Peyer's patch (tissue), 4 donors: Measurements from ENCODE around the gene LY6G6D. TPM values are rescaled to one million over a fixed set of nuclear protein-coding genes. Genes with fewer than 3 reads are reported as not detected.
A peak's percentile ranks its signal among the peaks of the same experiment; 100 is the strongest.

ENCODE experiments used
- DNase-seq, 3 donors: peaks; one replicate each; pipeline ENCODE4 v3.0.0-alpha.2; 2017 to 2019
- H3K27ac ChIP-seq, 4 donors: fragments of 200-600 bp; sonication (generic); one replicate each; pipeline ENCODE4 v1.5.1; 2016 to 2019
- H3K27me3 ChIP-seq, 2 donors: fragments of 200-600 bp; sonication (generic); one replicate each; pipeline ENCODE4 v1.5.1; 2019
- H3K36me3 ChIP-seq, 3 donors: fragments of 200-600 bp; sonication (generic); one replicate each; pipeline ENCODE4 v1.5.1; 2016 to 2019
- H3K4me1 ChIP-seq, 4 donors: fragments of 200-600 bp; sonication (generic); one replicate each; pipeline ENCODE4 v1.5.1; 2016 to 2019
- H3K4me3 ChIP-seq, 4 donors: fragments of 200-600 bp; sonication (generic); 1 replicate in 3 of 4; 2 replicates in 1 of 4; pipeline ENCODE4 v1.5.1; 2016 to 2019; ENCODE audit warnings: mild to moderate bottlenecking in 1 of 4
- H3K9me3 ChIP-seq, 4 donors: fragments of 200-600 bp; sonication (generic); one replicate each; pipeline ENCODE4 v1.5.1; 2016 to 2019; ENCODE audit warnings: mild to moderate bottlenecking in 1 of 4
- CTCF ChIP-seq, 6 experiments: fragments of 450-650 bp in 4 of 6; fragments of 200-600 bp in 2 of 6; sonication (generic) in 1 of 6; IDR thresholded peaks; one replicate each; pipeline ENCODE4 v1.5.1; 2017 to 2019; ENCODE audit warnings: antibody characterized with exemption in 6 of 6, mild to moderate bottlenecking in 3 of 6, moderate library complexity in 1 of 6
- POLR2A ChIP-seq, 2 donors: fragments of 450-650 bp; IDR thresholded peaks; one replicate each; pipeline ENCODE4 v1.5.1; 2017; ENCODE audit warnings: antibody characterized with exemption in 2 of 2, mild to moderate bottlenecking in 2 of 2, moderate library complexity in 2 of 2
- total RNA-seq, 4 donors: library from RNA; depleted of rRNA; stranded (reverse); fragments of >200 nt; gene quantifications; one replicate each; pipeline ENCODE4 v1.1.0, GENCODE V29; 2016

LY6G6D gene
- total RNA-seq, 4 donors from 2014 or later: not detected

DNA sequence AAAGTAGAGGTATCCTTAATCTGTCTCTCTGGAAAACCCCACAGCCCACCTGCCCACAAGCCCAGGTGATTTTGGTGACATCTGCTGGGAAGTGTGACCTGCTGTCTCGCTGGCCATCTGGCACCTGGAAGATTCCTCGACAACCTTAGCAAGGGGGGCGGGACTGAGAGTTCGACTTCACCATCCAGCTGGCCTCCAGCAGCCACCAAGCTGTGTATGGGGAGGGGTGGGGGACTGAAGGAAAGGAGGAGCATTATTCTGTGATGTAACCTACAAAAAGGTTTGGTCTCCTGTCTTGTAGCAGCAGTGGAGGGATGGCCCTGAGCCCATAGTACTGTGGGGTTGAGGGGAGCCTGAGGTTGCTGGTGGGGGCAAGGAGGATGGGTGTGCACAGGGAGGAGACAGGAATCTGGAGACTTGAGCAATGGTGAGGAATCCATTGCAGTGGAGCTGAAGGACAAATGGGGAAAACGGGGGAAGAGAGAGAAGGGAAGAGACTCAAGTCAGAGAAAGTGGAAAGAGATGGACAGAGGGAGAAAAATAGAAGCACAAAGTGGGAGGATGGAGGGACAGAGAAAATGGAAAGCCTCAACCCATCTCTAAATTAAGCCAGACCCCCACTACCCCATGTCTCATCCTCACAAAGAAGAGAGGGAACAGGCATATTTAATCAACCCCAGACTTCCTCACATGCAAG, 4.5 kb upstream of the LY6G6D start:
- Histone ChIP-seq H3K9me3 (no peaks in the 10 kb centered on the region), H3K27ac (peak overlapping the region in 1 of 4 donors; percentile 39), H3K36me3 (no peaks in the 10 kb centered on the region), H3K4me1 (peaks cover 0 to 15% (median 1%) of the 10 kb centered on the region in 4 donors), H3K27me3 (no peaks in the 10 kb centered on the region), H3K4me3 (no peak overlapping the region)
- no peak for DNase-seq
- TF ChIP-seq CTCF (IDR thresholded peaks at IDR 0.05) (no peak), POLR2A (IDR thresholded peaks at IDR 0.05) (no peak)

GRCh38 chr6:31711233-31711632, 3.9 kb upstream of the LY6G6D start:
- Histone ChIP-seq H3K27me3 (no peaks in the 10 kb centered on the region), H3K27ac (peak overlapping the region in 1 of 4 donors; percentile 39), H3K4me3 (no peak overlapping the region), H3K36me3 (no peaks in the 10 kb centered on the region), H3K9me3 (no peaks in the 10 kb centered on the region), H3K4me1 (peaks cover 0 to 15% (median 1%) of the 10 kb centered on the region in 4 donors)
- TF ChIP-seq CTCF (IDR thresholded peaks at IDR 0.05): no peak
- TF ChIP-seq POLR2A (IDR thresholded peaks at IDR 0.05): no peak
- no peak for DNase-seq

GRCh38 chr6:31712296-31712695, 2.9 kb upstream of the LY6G6D start:
- Histone ChIP-seq H3K4me1 (peaks cover 0 to 15% (median 1%) of the 10 kb centered on the region in 4 donors), H3K36me3 (no peaks in the 10 kb centered on the region), H3K27me3 (no peaks in the 10 kb centered on the region), H3K4me3 (no peak overlapping the region), H3K27ac (no peak overlapping the region), H3K9me3 (no peaks in the 10 kb centered on the region)
- TF ChIP-seq CTCF (IDR thresholded peaks at IDR 0.05) (peak in 4 of 6 experiments; percentile 14 to 44 (median 36)), POLR2A (IDR thresholded peaks at IDR 0.05) (no peak)
- no peak for DNase-seq

DNA sequence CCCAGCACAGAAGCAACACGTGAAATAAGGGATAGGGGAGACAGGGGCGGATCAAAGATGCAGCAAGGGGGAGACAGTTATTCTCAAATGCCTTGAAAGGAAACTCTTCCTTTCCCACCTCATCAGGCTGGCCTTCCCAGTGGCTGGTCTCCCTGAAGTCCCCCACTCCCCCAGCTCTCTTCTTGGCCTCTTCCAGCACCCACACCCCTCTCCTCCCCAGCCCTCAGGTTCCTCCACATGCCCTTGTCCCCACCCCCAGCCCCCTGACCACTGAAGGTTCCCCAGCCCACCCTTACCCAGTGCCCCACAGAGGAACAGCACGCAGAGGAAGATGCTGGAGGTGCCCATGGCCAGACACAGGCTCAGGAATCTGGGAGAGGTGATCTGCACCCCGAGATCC, 1.7 kb upstream of the LY6G6D start:
- Histone ChIP-seq H3K27me3 (no peaks in the 10 kb centered on the region), H3K9me3 (no peaks in the 10 kb centered on the region), H3K4me3 (no peak overlapping the region), H3K27ac (no peak overlapping the region), H3K36me3 (no peaks in the 10 kb centered on the region), H3K4me1 (peaks cover 0 to 15% (median 1%) of the 10 kb centered on the region in 4 donors)
- TF ChIP-seq CTCF (IDR thresholded peaks at IDR 0.05) (no peak), POLR2A (IDR thresholded peaks at IDR 0.05) (no peak)
- DNase-seq: no peak

GRCh38 chr6:31713991-31714684, 1.0 kb upstream of the LY6G6D start:
- Histone ChIP-seq H3K27me3 (no peaks in the 10 kb centered on the region), H3K36me3 (no peaks in the 10 kb centered on the region), H3K27ac (peak overlapping the region in 1 of 4 donors; percentile 35), H3K4me1 (peaks cover 0 to 15% (median 1%) of the 10 kb centered on the region in 4 donors), H3K4me3 (no peak overlapping the region), H3K9me3 (no peaks in the 10 kb centered on the region)
- TF ChIP-seq POLR2A (IDR thresholded peaks at IDR 0.05): no peak
- no peak for TF ChIP-seq CTCF (IDR thresholded peaks at IDR 0.05)
- no peak for DNase-seq
